Measurements from ENCODE around the gene EMC9. TPM values are rescaled to one million over a fixed set of nuclear protein-coding genes. Genes with fewer than 3 reads are reported as not detected.

The EMC9 gene
- total RNA-seq, 1 experiment from 2014 or later = 49.2 TPM

DNA sequence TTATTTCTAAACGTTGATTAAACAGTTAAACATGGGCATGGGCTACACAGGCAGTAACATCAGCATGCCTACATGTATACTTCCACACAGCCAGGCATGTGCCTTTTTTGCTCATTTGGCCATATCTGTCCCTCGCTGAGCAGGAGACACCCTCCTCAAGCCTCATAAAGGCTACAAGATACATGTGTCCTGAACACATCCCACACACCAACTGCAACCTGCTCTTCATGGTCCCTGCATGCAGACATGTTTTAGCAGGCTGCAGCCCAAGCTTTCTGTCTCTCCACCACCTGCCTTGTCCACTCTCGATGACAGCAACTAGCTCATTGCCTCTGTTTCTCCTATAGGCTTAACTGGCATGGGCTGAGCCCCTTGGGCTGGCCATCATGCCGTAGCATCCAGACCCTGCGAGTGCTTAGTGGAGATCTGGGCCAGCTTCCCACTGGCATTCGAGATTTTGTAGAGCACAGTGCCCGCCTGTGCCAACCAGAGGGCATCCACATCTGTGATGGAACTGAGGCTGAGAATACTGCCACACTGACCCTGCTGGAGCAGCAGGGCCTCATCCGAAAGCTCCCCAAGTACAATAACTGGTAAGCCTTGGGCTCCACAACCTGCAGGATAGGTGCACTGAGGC, 44.7 kb downstream of the EMC9 start:
- POLR2A ChIA-PET = interaction anchor here (0.6 kb wide), 1 partner anchor 10 kb away, joined by 3 read pairs; no protein-coding TSS in a partner anchor
- DNase-seq (ENCODE audit: unreplicated experiment) = no peak
- Mint-ChIP-seq H3K27me3 (ENCODE audit: insufficient read depth, unreplicated experiment) (no peaks in the 10 kb centered on the region), H3K36me3 (ENCODE audit: insufficient read depth, unreplicated experiment) (peaks cover 30% of the 10 kb centered on the region), H3K9me3 (ENCODE audit: unreplicated experiment) (no peaks in the 10 kb centered on the region), H3K27ac (ENCODE audit: low read depth, unreplicated experiment) (no peak overlapping the region), H3K4me1 (ENCODE audit: insufficient read depth, unreplicated experiment) (peaks cover 19% of the 10 kb centered on the region), H3K4me3 (ENCODE audit: unreplicated experiment) (peak overlapping the region; percentile 36)
- no TSS peak for BruUV-seq (replicated peaks)
- CTCF ChIA-PET = interaction anchor here (0.7 to 11.2 kb wide), 4 partner anchors 9 to 194 kb away, joined by 3 to 272 read pairs (median 3); no protein-coding TSS in a partner anchor
- intact Hi-C loops (cut with micrococcal nuclease) = no loop called here
- TF ChIP-seq, protein P1, sequence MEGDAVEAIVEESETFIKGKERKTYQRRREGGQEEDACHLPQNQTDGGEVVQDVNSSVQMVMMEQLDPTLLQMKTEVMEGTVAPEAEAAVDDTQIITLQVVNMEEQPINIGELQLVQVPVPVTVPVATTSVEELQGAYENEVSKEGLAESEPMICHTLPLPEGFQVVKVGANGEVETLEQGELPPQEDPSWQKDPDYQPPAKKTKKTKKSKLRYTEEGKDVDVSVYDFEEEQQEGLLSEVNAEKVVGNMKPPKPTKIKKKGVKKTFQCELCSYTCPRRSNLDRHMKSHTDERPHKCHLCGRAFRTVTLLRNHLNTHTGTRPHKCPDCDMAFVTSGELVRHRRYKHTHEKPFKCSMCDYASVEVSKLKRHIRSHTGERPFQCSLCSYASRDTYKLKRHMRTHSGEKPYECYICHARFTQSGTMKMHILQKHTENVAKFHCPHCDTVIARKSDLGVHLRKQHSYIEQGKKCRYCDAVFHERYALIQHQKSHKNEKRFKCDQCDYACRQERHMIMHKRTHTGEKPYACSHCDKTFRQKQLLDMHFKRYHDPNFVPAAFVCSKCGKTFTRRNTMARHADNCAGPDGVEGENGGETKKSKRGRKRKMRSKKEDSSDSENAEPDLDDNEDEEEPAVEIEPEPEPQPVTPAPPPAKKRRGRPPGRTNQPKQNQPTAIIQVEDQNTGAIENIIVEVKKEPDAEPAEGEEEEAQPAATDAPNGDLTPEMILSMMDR (IDR thresholded peaks at IDR 0.05; ENCODE audit: unreplicated experiment) = no peak

DNA sequence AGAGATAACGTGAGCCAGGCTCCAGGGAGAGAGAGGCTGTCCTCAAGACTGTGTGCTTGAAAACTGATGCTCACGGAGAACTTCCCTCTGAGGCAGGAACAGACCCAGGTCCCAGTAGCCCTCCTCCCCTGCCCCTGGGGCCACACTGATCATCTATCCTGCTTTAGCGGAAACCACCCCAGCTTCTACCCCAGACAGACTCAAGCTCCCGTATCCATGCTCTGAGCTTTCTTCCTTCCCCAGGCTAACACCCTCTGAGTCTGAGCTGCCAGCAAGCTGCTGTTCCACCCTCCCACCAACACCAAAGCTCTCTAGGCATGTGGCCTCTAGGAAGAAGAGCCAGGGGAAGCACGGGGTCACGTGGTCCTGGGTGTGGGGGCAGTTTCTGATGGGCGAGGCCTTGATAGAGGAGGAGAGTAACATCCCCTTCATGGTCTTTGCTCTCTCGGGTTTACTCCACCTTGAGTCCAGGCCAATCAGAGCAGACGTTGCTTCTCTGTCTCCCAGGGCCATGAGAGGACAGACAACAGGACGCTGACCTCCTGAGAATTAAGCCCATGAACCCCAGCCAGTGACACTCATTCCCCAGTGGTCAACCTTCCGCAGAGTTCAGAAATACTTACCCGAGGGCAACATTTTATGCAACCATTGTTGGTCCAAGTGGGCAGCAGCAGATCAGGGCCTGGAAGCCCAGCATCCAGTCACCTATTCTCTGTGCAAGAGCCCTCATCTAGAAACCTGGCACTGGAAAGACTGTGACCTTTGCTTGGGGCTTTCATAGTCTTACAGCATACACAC, 45.9 kb downstream of the EMC9 start:
- peaks cover 22% of the 10 kb centered on the region for H3K36me3 Mint-ChIP-seq (ENCODE audit: insufficient read depth, unreplicated experiment)

DNA sequence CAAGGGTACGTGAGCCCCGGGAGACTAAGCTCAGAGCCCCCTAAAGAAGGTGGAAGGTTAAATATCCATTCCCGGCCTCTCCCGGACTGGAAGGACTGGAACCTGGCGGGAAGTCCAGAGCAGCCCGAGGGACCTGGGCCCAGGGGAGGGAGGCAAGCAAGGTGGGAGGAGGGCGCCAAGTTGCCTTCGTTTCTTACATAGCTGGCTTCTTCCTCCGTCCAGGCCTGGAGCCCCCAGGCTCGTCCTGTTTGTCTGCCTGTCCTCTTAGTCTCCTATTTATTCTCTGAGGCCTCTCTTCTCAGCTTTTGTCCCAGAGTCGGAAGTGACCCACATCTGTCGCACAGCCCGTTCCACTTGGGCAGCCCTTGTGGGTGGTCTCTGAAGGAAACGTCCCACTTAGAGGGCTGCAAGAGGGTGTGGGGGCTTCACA, 46.5 kb downstream of the EMC9 start:
- intact Hi-C loops (cut with micrococcal nuclease) = loop anchor here (2.0 to 5.0 kb wide), 4 partner anchors 14 to 528 kb away; partner anchors contain the start of genes AP1G2, IRF9, PSME2 and RNF31
- ChIA-PET POLR2A (interaction anchor here (0.7 to 6.4 kb wide), 7 partner anchors 13 to 557 kb away, joined by 3 to 90 read pairs (median 10); partner anchors contain the start of genes DCAF11, EMC9, NRL and RNF31), CTCF (interaction anchor here (0.6 to 11.2 kb wide), 9 partner anchors 11 to 1153 kb away, joined by 3 to 272 read pairs (median 5); partner anchors contain the start of genes DCAF11, IRF9 and NRL)
- no TSS peak for BruUV-seq (replicated peaks)
- no peaks in the 10 kb centered on the region for H3K9me3 Mint-ChIP-seq (ENCODE audit: unreplicated experiment)
- H3K36me3 Mint-ChIP-seq (ENCODE audit: insufficient read depth, unreplicated experiment) = peaks cover 17% of the 10 kb centered on the region
- H3K27me3 Mint-ChIP-seq (ENCODE audit: insufficient read depth, unreplicated experiment) = no peaks in the 10 kb centered on the region
- TF ChIP-seq, protein P1 (IDR thresholded peaks at IDR 0.05; ENCODE audit: unreplicated experiment) = no peak
- peak overlapping the region; percentile 92 for H3K27ac Mint-ChIP-seq (ENCODE audit: low read depth, unreplicated experiment)
- H3K4me1 Mint-ChIP-seq (ENCODE audit: insufficient read depth, unreplicated experiment) = peaks cover 19% of the 10 kb centered on the region
- DNase-seq (ENCODE audit: unreplicated experiment) = no peak
- peak overlapping the region; percentile 97 for H3K4me3 Mint-ChIP-seq (ENCODE audit: unreplicated experiment)

More for the DNA sequence above, 45.9 kb downstream of the EMC9 start:
- intact Hi-C loops (cut with micrococcal nuclease) = loop anchor here (2.0 kb wide), 2 partner anchors 13 to 51 kb away; partner anchors contain the start of genes PSME2 and RNF31
- H3K4me3 Mint-ChIP-seq (ENCODE audit: unreplicated experiment) = peak overlapping the region; percentile 97
- peak; percentile 33 for DNase-seq (ENCODE audit: unreplicated experiment)
- ChIA-PET CTCF (interaction anchor here (0.8 to 11.2 kb wide), 9 partner anchors 10 to 195 kb away, joined by 3 to 272 read pairs (median 5); partner anchors contain the start of genes DCAF11, IRF9 and NRL), POLR2A (interaction anchor here (0.7 to 6.4 kb wide), 7 partner anchors 12 to 557 kb away, joined by 3 to 90 read pairs (median 10); partner anchors contain the start of genes DCAF11, EMC9, NRL and RNF31)
- H3K4me1 Mint-ChIP-seq (ENCODE audit: insufficient read depth, unreplicated experiment) = peaks cover 19% of the 10 kb centered on the region
- H3K27me3 Mint-ChIP-seq (ENCODE audit: insufficient read depth, unreplicated experiment) = no peaks in the 10 kb centered on the region
- TF ChIP-seq, protein P1 (IDR thresholded peaks at IDR 0.05; ENCODE audit: unreplicated experiment) = no peak
- no TSS peak for BruUV-seq (replicated peaks)
- peak overlapping the region; percentile 92 for H3K27ac Mint-ChIP-seq (ENCODE audit: low read depth, unreplicated experiment)
- H3K9me3 Mint-ChIP-seq (ENCODE audit: unreplicated experiment) = no peaks in the 10 kb centered on the region

All from MCF 10A (cell line).